C4-2B (cell line): ENCODE data around the gene EIF3F.

Experiments
- CTCF ChIP-seq: fragments of 450-650 bp; conservative IDR thresholded peaks from 2 replicates; pipeline ENCODE4 v1.5.1; 2017; ENCODE audit warnings: mild to moderate bottlenecking
- ZFX ChIP-seq: fragments of 450-650 bp; IDR thresholded peaks from 2 replicates; pipeline ENCODE4 v1.6.1; 2017

DNA sequence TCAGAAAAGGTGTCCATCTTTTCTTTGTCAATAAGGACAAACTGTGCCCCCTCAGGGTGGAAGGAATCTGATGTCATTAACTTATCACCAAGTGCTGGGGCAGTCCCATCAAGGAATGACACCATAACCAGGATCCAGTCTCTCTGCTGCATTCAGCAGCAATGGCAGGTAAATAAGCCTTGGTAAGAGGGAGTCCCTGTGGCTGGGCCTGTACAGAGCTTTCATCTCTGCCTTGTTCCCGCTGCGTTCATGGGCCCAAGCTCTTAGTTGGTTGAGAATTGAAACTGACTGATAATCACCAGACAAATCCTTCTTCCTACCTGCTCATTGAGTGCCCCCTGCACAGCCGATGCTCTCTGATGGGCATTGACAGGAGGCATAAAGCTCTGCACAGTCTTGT, 22.7 kb downstream of the EIF3F start:
- no peak for TF ChIP-seq CTCF
- TF ChIP-seq ZFX = no peak
